Testis (tissue), 2 donors: ENCODE results near the gene TUBA4B.

Experiments used
- CTCF ChIP-seq, 3 experiments: fragments of 450-650 bp in 2 of 3; fragments of 200-600 bp in 1 of 3; sonication (generic) in 1 of 3; IDR thresholded peaks; one replicate each; pipeline ENCODE4 v1.5.1; 2016 to 2019; ENCODE audit warnings: antibody characterized with exemption in 3 of 3, mild to moderate bottlenecking in 2 of 3, moderate library complexity in 1 of 3
- POLR2A ChIP-seq: fragments of 450-650 bp; IDR thresholded peaks from one replicate; pipeline ENCODE4 v1.6.1; 2017; ENCODE audit warnings: antibody characterized with exemption, mild to moderate bottlenecking, moderate library complexity

- no peak for TF ChIP-seq CTCF (IDR thresholded peaks at IDR 0.05)
- no peak for TF ChIP-seq POLR2A
These were observed 32.2 kb upstream of the TUBA4B start for GRCh38 chr2:219220652-219221402.
